Activated B cell treated with CpG ODN at 0.5 μM for 24 hours (primary cell): ENCODE measurements around the gene CIAO1. TPM values are rescaled to one million over a fixed set of nuclear protein-coding genes. Genes with fewer than 3 reads are reported as not detected.
A peak's percentile ranks its signal among the peaks of the same experiment; 100 is the strongest.

Experiments
- ATAC-seq: fragments of 200-7000 bp; cut with Tn5 transposase; one replicate; pipeline ENCODE4 v1.10.0; 2021; ENCODE audit warnings: low read depth, mild to moderate bottlenecking, moderate library complexity
- CTCF ChIA-PET: fragments of 350-600 bp; sonication (Branson Sonifier 250); formaldehyde crosslinking; loops from one replicate; lab custom pipeline; 2021; ENCODE audit warnings: antibody characterized with exemption; lab: Charles Lee
- POLR2A ChIA-PET: fragments of 350-600 bp; sonication (Branson Sonifier 250); formaldehyde crosslinking; loops from one replicate; lab custom pipeline; 2021; ENCODE audit warnings: antibody characterized with exemption; lab: Charles Lee
- DNase-seq: peaks from one replicate; pipeline ENCODE4 v3.0.0; 2022
- H3K27ac Mint-ChIP-seq: one replicate; pipeline ENCODE4 v1.8.0; 2020; ENCODE audit warnings: mixed read lengths
- H3K27me3 Mint-ChIP-seq: one replicate; pipeline ENCODE4 v1.8.0; 2021; ENCODE audit warnings: mixed read lengths
- H3K36me3 Mint-ChIP-seq: one replicate; pipeline ENCODE4 v1.8.0; 2021; ENCODE audit warnings: low read depth, mixed read lengths
- H3K4me1 Mint-ChIP-seq: one replicate; pipeline ENCODE4 v1.8.0; 2021; ENCODE audit warnings: mixed read lengths
- H3K4me3 Mint-ChIP-seq: one replicate; pipeline ENCODE4 v1.8.0; 2020; ENCODE audit warnings: mild to moderate bottlenecking, mixed read lengths
- H3K9me3 Mint-ChIP-seq: one replicate; pipeline ENCODE4 v1.8.0; 2020; ENCODE audit warnings: mixed read lengths
- CTCF ChIP-seq: fragments of 200-600 bp; IDR thresholded peaks from one replicate; pipeline ENCODE4 v1.8.0; 2022; ENCODE audit warnings: antibody characterized with exemption, mild to moderate bottlenecking
- intact Hi-C: fragments of 100-400 bp; cut with micrococcal nuclease; formaldehyde crosslinking; loops from one replicate; pipeline ENCODE4 v1.15.1; 2024
- total RNA-seq: library from RNA; stranded (reverse); gene quantifications from 2 replicates; pipeline ENCODE4 v1.2.3, GENCODE V29; 2022

CIAO1 gene
- total RNA-seq, 1 donor from 2014 or later: 71.6 TPM

GRCh38 chr2:96231316-96231715, 34.7 kb upstream of the CIAO1 start:
- no peak for ATAC-seq

GRCh38 chr2:96233436-96233835, 32.6 kb upstream of the CIAO1 start:
- ChIA-PET POLR2A (interaction anchor here (0.6 to 4.7 kb wide), 18 partner anchors 8 to 87 kb away, joined by 3 to 59 read pairs (median 6); partner anchors contain the start of genes CIAO1, STARD7 and TMEM127), CTCF (interaction anchor here (0.6 to 3.1 kb wide), 19 partner anchors 8 to 116 kb away, joined by 3 to 22 read pairs (median 4); partner anchors contain the start of genes ASTL, DUSP2 and STARD7)
- DNase-seq (no peak), ATAC-seq (peak; percentile 6)
- Mint-ChIP-seq H3K4me3 (peak overlapping the region; percentile 70), H3K27me3 (no peaks in the 10 kb centered on the region), H3K27ac (peak overlapping the region; percentile 84), H3K9me3 (no peaks in the 10 kb centered on the region), H3K36me3 (peaks cover 3% of the 10 kb centered on the region), H3K4me1 (peaks cover 17% of the 10 kb centered on the region)
- intact Hi-C loops: loop anchor here (2.0 to 5.0 kb wide), 2 partner anchors 27 to 36 kb away; no protein-coding TSS in a partner anchor
- TF ChIP-seq CTCF: no peak

More at GRCh38 chr2:96231316-96231715, 34.7 kb upstream of the CIAO1 start:
- Mint-ChIP-seq H3K27ac (no peak overlapping the region), H3K4me1 (peaks cover 17% of the 10 kb centered on the region), H3K4me3 (no peak overlapping the region), H3K36me3 (no peaks in the 10 kb centered on the region), H3K9me3 (no peaks in the 10 kb centered on the region), H3K27me3 (no peaks in the 10 kb centered on the region)
- no peak for DNase-seq
- intact Hi-C loops: loop anchor here (5.0 kb wide), 1 partner anchor 34 kb away; no protein-coding TSS in a partner anchor
- POLR2A ChIA-PET: interaction anchor here (4.7 kb wide), 1 partner anchor 22 kb away, joined by 59 read pairs; the partner anchor contains the start of gene STARD7
- CTCF ChIA-PET: no interaction called here
- no peak for TF ChIP-seq CTCF

GRCh38 chr2:96233880-96234316, 32.1 kb upstream of the CIAO1 start:
- Mint-ChIP-seq H3K9me3 (no peaks in the 10 kb centered on the region), H3K27me3 (no peaks in the 10 kb centered on the region), H3K4me1 (peaks cover 17% of the 10 kb centered on the region), H3K36me3 (peaks cover 3% of the 10 kb centered on the region), H3K4me3 (peak overlapping the region; percentile 70), H3K27ac (peak overlapping the region; percentile 84)
- CTCF ChIA-PET: interaction anchor here (0.6 to 3.1 kb wide), 19 partner anchors 8 to 98 kb away, joined by 3 to 22 read pairs (median 4); partner anchors contain the start of genes ASTL, DUSP2 and STARD7
- intact Hi-C loops: loop anchor here (1.0 to 5.0 kb wide), 3 partner anchors 26 to 37 kb away; partner anchors contain the start of gene STARD7
- peak; percentile 37 for DNase-seq
- POLR2A ChIA-PET: interaction anchor here (0.8 to 4.7 kb wide), 19 partner anchors 8 to 95 kb away, joined by 3 to 59 read pairs (median 5); partner anchors contain the start of genes ASTL, CIAO1, STARD7 and TMEM127
- TF ChIP-seq CTCF: no peak
- ATAC-seq: peak; percentile 99

GRCh38 chr2:96236882-96237281, 29.1 kb upstream of the CIAO1 start:
- intact Hi-C loops: no loop called here
- ATAC-seq: no peak
- peaks cover 3% of the 10 kb centered on the region for H3K36me3 Mint-ChIP-seq
- no peaks in the 10 kb centered on the region for H3K9me3 Mint-ChIP-seq
- no peaks in the 10 kb centered on the region for H3K27me3 Mint-ChIP-seq
- no peak overlapping the region for H3K27ac Mint-ChIP-seq
- H3K4me3 Mint-ChIP-seq: no peak overlapping the region
- no peak for DNase-seq
- H3K4me1 Mint-ChIP-seq: peaks cover 29% of the 10 kb centered on the region
- CTCF ChIA-PET: no interaction called here
- TF ChIP-seq CTCF: no peak
- POLR2A ChIA-PET: interaction anchor here (0.6 to 1.6 kb wide), 2 partner anchors 9 to 19 kb away, joined by 4 read pairs; no protein-coding TSS in a partner anchor

- Mint-ChIP-seq H3K27me3 (no peaks in the 10 kb centered on the region), H3K4me3 (no peak overlapping the region), H3K4me1 (peaks cover 42% of the 10 kb centered on the region), H3K36me3 (peaks cover 3% of the 10 kb centered on the region), H3K27ac (no peak overlapping the region), H3K9me3 (no peaks in the 10 kb centered on the region)
- POLR2A ChIA-PET: no interaction called here
- DNase-seq (no peak), ATAC-seq (no peak)
- TF ChIP-seq CTCF: no peak
- CTCF ChIA-PET: no interaction called here
- intact Hi-C loops: no loop called here
Observed at GRCh38 chr2:96238266-96238665, 27.8 kb upstream of the CIAO1 start.
